T-cell (primary cell): Measurements from ENCODE around the gene SAMD8. TPM values are rescaled to one million over a fixed set of nuclear protein-coding genes. Genes with fewer than 3 reads are reported as not detected.

Source experiments
- ATAC-seq, 4 experiments: fragments of 200-7000 bp in 3 of 4; fragments of 150-1000 bp in 1 of 4; cut with Tn5 transposase; replicated peaks in 1 of 4; 1 replicate in 3 of 4; 2 replicates in 1 of 4; pipeline ENCODE4 v1.10.0; 2021; ENCODE audit warnings: moderate library complexity in 3 of 4, mild to moderate bottlenecking in 2 of 4, moderate number of reproducible peaks in 1 of 4
- CTCF ChIA-PET, 2 donors: fragments of 300-600 bp; sonication (Branson Sonifier 250); formaldehyde crosslinking; loops; one replicate each; lab custom pipeline; 2022; ENCODE audit warnings: antibody characterized with exemption in 2 of 2; lab: Charles Lee
- POLR2A ChIA-PET, 2 donors: fragments of 300-600 bp; sonication (Branson Sonifier 250); formaldehyde crosslinking; loops; one replicate each; lab custom pipeline; 2022; ENCODE audit warnings: antibody characterized with exemption in 2 of 2; lab: Charles Lee
- DNase-seq, 35 experiments: peaks; one replicate each; pipeline versions ENCODE4 v3.0.0 to v3.0.0-alpha.2; 2013 to 2023
- H3K27ac ChIP-seq: one replicate; pipeline ENCODE4 v1.5.1; 2013; ENCODE audit warnings: low read length
- H3K27me3 ChIP-seq, 2 experiments: replicated peaks in 1 of 2; 1 replicate in 1 of 2; 2 replicates in 1 of 2; pipeline versions ENCODE4 v1.6.1 to v1.7.0; 2013; ENCODE audit warnings: low read length in 1 of 2, mixed read lengths in 1 of 2; ENCODE audit not compliant: control insufficient read depth in 2 of 2, insufficient read depth in 2 of 2; ENCODE audit errors: extremely low read depth in 1 of 2
- H3K36me3 ChIP-seq, 2 donors: 1 replicate in 1 of 2; 2 replicates in 1 of 2; pipeline versions ENCODE4 v1.6.1 to v1.7.0; 2013; ENCODE audit warnings: low read length in 1 of 2; ENCODE audit not compliant: control insufficient read depth in 2 of 2, insufficient read depth in 1 of 2; ENCODE audit errors: extremely low read depth in 1 of 2
- H3K4me1 ChIP-seq, 2 experiments: 1 replicate in 1 of 2; 2 replicates in 1 of 2; pipeline versions ENCODE4 v1.6.1 to v1.7.0; 2013; ENCODE audit warnings: low read length in 2 of 2, mixed read lengths in 1 of 2; ENCODE audit not compliant: insufficient read depth in 2 of 2, control insufficient read depth in 1 of 2; ENCODE audit errors: extremely low read depth in 1 of 2
- H3K4me3 ChIP-seq, 2 donors: 1 replicate in 1 of 2; 2 replicates in 1 of 2; pipeline versions ENCODE4 v1.5.1 to v1.7.0; 2013; ENCODE audit warnings: mild to moderate bottlenecking in 2 of 2, low read length in 1 of 2, moderate library complexity in 1 of 2; ENCODE audit not compliant: control insufficient read depth in 1 of 2; ENCODE audit errors: extremely low read depth in 1 of 2
- H3K9me3 ChIP-seq: 2 replicates; pipeline ENCODE4 v1.7.0; 2013
- H3K27ac Mint-ChIP-seq, 2 donors: one replicate each; pipeline ENCODE4 v1.8.0; 2020 to 2021; ENCODE audit warnings: mild to moderate bottlenecking in 2 of 2, mixed read lengths in 2 of 2
- H3K27me3 Mint-ChIP-seq, 2 donors: one replicate each; pipeline ENCODE4 v1.8.0; 2021 to 2022; ENCODE audit warnings: mixed read lengths in 2 of 2
- H3K36me3 Mint-ChIP-seq: one replicate; pipeline ENCODE4 v1.8.0; 2021; ENCODE audit warnings: mixed read lengths
- H3K4me1 Mint-ChIP-seq, 3 donors: one replicate each; pipeline ENCODE4 v1.8.0; 2020 to 2022; ENCODE audit warnings: mixed read lengths in 3 of 3, mild to moderate bottlenecking in 1 of 3
- H3K4me3 Mint-ChIP-seq, 3 donors: one replicate each; pipeline ENCODE4 v1.8.0; 2020 to 2022; ENCODE audit warnings: mild to moderate bottlenecking in 3 of 3, mixed read lengths in 3 of 3, moderate library complexity in 3 of 3
- H3K9me3 Mint-ChIP-seq, 3 donors: one replicate each; pipeline ENCODE4 v1.8.0; 2020 to 2022; ENCODE audit warnings: mixed read lengths in 3 of 3
- WGBS: methylation state at CpG from one replicate; pipeline ENCODE4 v1.1.5; 2013; ENCODE audit warnings: missing lambda C conversion rate; ENCODE audit not compliant: insufficient coverage; 5-methylcytosine and 5-hydroxymethylcytosine counted together
- total RNA-seq, 35 experiments: library from RNA in 6 of 35; stranded (reverse) in 6 of 35; fragments of 120-200 nt in 1 of 35; gene quantifications; one replicate each; pipeline versions ENCODE4 v1.2.1 to v1.2.4 and lab custom pipeline; 2013 to 2026

Gene SAMD8
- total RNA-seq, 5 donors from 2014 or later (not counting 1 experiment from before 2014, with no cell fraction given): 15.6 to 28.1 (median 16.1) TPM

DNA sequence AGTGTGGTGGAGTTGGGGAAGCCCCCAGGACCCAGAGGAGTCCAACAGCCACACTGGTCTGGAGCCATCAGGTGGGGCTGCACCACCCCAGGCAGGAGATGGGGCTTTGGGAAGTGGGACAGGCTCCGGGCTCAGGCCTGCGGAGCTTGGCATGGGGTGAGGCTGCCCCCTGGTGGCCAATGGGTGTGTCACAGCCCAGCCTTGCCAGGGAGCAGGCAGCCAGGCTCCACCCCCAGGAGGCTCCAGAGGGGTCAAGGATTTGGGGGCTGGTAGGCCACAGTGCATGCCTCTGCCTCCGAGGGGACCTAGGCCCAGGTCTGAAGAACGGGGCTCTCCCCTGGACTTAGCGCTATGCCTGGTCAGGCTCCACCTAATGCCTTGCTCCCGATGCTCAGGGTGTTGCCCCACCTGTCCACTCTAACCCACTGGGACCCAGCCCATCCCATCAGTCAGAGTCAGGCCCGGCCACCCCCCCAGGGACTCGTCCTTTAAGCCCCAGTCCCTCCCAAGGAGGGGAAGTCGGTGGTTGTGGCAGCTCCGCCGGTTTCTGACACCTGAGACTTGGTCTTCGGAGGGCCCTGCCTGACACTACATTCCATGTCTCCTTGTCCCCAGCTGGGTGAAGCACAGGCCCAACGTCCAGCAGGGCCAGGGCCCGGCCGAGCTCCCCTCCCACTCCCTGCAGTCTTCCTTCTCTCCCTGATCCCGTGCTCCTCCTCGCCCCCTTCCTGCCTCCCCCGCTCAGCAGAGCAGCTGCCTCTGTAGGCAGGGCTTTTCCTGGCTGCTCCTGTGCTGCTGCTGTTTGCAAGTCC is 11.3 kb upstream of the SAMD8 start:
- Mint-ChIP-seq H3K36me3 (no peaks in the 10 kb centered on the region), H3K27ac (no peak overlapping the region), H3K4me1 (peaks cover 0 to 4% (median 3%) of the 10 kb centered on the region in 3 donors), H3K27me3 (no peaks in the 10 kb centered on the region), H3K9me3 (no peaks in the 10 kb centered on the region), H3K4me3 (no peak overlapping the region)
- ATAC-seq (peak; percentile 88 to 99 (median 91)), DNase-seq (peak; percentile 29 to 88 (median 73))
- H3K4me1 ChIP-seq: peaks cover 0 to 9% of the 10 kb centered on the region in 2 experiments
- POLR2A ChIA-PET: no interaction called here
- no peaks in the 10 kb centered on the region for H3K36me3 ChIP-seq
- H3K27me3 ChIP-seq: peaks cover 0 to 10% of the 10 kb centered on the region in 2 experiments
- no peaks in the 10 kb centered on the region for H3K9me3 ChIP-seq
- 39% methylated on average over 13 of the region's 18 CpGs for WGBS
- no peak overlapping the region for H3K27ac ChIP-seq
- no peak overlapping the region for H3K4me3 ChIP-seq
- CTCF ChIA-PET: interaction anchor here (0.9 to 1.9 kb wide), 4 partner anchors 11 to 857 kb away, joined by 3 to 13 read pairs (median 4); partner anchors contain the start of gene SAMD8 (in 1 of the 2)

DNA sequence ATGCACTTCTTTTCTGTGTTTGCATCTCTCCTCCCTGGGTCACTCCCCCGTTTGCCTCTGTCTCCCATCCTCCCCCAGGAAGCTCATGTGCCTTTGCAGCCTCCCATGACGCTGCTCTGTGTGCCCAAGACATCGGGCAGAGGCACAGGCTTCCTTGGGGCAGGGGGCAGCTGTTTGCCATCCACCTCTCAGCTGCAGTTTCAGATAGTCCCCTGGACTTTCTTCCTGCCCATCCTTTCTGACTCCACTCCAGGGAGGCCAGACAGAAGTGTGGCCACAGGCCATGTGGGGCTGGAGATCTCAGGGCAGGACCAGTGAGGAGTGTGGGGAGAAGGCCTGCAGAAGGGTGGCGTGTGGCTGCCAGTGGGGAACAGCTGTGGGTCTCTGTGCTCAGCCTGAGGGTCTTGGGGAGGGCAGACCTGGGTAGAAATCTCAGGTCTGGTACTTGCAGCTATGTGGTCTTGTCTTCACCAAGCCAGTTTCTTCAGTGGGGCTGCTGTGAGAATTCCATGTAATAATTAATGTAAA is 10.6 kb upstream of the SAMD8 start:
- H3K4me1 Mint-ChIP-seq: peaks cover 0 to 4% (median 3%) of the 10 kb centered on the region in 3 donors
- H3K4me3 Mint-ChIP-seq: no peak overlapping the region
- H3K27ac Mint-ChIP-seq: no peak overlapping the region
- Histone ChIP-seq H3K4me3 (no peak overlapping the region), H3K4me1 (peaks cover 0 to 9% of the 10 kb centered on the region in 2 experiments), H3K27ac (no peak overlapping the region), H3K9me3 (no peaks in the 10 kb centered on the region), H3K27me3 (peaks cover 0 to 10% of the 10 kb centered on the region in 2 experiments), H3K36me3 (no peaks in the 10 kb centered on the region)
- no peaks in the 10 kb centered on the region for H3K9me3 Mint-ChIP-seq
- ATAC-seq: no peak
- POLR2A ChIA-PET: interaction anchor here in 1 of 2 donors (0.7 kb wide), 1 partner anchor 28 kb away, joined by 3 read pairs; no protein-coding TSS in a partner anchor
- WGBS: 74% methylated on average over 4 of the region's 4 CpGs
- DNase-seq: no peak
- no peaks in the 10 kb centered on the region for H3K36me3 Mint-ChIP-seq
- CTCF ChIA-PET: interaction anchor here (0.9 to 1.9 kb wide), 4 partner anchors 10 to 857 kb away, joined by 3 to 13 read pairs (median 4); partner anchors contain the start of gene SAMD8 (in 1 of the 2)
- H3K27me3 Mint-ChIP-seq: no peaks in the 10 kb centered on the region

DNA sequence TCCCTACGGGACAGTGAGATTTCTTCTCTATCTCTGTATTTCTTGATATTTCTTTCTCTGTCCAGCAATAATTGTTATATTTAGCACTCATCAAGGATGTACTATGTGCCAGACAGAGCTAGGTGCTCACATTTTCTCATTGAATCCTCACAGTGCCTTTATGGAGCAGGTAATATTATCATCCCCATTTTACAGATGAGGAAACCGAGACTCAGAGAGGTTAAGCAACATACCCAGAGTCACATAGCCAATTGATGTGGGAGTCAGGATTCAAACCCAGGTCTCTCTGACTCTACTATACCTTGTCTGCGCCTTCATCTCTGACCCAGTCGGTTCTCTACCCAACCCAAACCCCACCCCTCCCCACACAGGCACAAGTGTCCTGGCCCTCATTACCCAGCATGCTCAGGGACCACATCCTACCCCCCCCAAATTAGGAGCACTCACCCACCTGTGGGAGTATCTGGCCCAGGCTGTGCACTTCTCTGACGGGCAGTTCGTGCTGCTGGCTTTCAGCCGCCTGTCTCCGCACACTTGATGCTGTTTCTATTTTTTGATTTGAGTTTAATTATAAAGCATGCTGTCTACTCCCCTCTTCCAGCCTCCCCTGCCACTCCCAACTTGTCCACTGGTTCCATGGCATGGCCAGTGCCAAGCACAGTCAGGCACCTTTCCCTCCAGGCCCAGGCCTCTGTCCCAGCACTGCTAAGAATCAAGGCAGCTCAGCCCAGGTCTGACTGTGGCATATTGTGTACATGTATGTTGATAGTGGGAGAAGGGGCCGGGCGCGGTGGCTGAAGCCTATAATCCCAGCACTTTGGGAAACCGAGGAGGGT is 9.8 kb upstream of the SAMD8 start:
- peaks cover 0 to 10% of the 10 kb centered on the region in 2 experiments for H3K27me3 ChIP-seq
- no peaks in the 10 kb centered on the region for H3K36me3 Mint-ChIP-seq
- DNase-seq (no peak), ATAC-seq (no peak)
- H3K4me3 ChIP-seq: no peak overlapping the region
- no peaks in the 10 kb centered on the region for H3K9me3 ChIP-seq
- 97% methylated on average over 6 of the region's 12 CpGs for WGBS
- ChIA-PET POLR2A (interaction anchor here (0.5 to 0.7 kb wide), 2 partner anchors 27 to 48 kb away, joined by 3 read pairs; no protein-coding TSS in a partner anchor), CTCF (interaction anchor here (0.9 to 1.9 kb wide), 4 partner anchors 10 to 858 kb away, joined by 3 to 13 read pairs (median 4); partner anchors contain the start of gene SAMD8 (in 1 of the 2))
- H3K27ac Mint-ChIP-seq: no peak overlapping the region
- H3K27me3 Mint-ChIP-seq: no peaks in the 10 kb centered on the region
- H3K4me1 Mint-ChIP-seq: peaks cover 0 to 4% (median 3%) of the 10 kb centered on the region in 3 donors
- peaks cover 0 to 9% of the 10 kb centered on the region in 2 experiments for H3K4me1 ChIP-seq
- no peaks in the 10 kb centered on the region for H3K9me3 Mint-ChIP-seq
- no peak overlapping the region for H3K27ac ChIP-seq
- no peak overlapping the region for H3K4me3 Mint-ChIP-seq
- H3K36me3 ChIP-seq: no peaks in the 10 kb centered on the region

DNA sequence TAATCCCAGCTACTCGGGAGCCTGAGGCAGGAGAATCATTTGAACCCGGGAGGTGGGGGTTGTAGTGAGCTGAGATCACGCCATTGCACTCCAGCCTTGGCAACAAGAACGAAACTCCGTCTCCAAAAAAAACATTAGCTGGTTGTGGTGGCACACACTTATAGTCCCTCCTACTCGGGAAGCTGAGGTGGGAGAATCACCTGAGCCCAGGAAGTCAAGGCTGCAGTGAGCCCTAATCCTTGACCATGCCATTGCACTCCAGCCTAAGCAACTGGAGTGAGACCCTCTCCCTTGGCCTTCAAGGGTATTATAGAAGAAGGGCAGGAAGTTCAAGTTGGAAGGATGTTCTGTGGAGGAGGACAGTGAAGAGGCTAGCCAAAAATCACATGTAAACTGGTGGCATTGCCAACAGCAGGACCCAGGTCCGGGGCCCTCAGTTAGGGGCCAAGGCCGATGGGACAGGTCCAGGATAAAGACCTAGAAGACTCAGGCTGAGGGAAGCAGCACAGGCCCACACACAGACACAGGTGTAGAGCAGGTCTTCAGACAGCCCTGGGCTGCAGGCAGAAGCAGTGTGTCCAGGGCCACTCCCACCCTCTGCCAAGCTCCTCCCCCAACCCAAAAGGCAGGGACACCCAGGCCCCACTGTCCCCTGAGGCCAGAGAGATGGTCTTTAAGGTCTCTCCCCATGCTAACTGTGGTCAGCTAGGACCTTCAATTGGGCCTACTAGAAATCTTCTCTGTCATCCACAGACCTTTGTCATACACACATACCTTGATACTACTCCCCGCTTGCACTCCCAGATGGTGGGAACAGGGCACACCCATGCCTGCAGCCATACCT is 8.4 kb upstream of the SAMD8 start:
- no peaks in the 10 kb centered on the region for H3K36me3 Mint-ChIP-seq
- Histone ChIP-seq H3K9me3 (no peaks in the 10 kb centered on the region), H3K27me3 (peaks cover 0 to 10% of the 10 kb centered on the region in 2 experiments), H3K36me3 (no peaks in the 10 kb centered on the region), H3K27ac (no peak overlapping the region), H3K4me1 (peaks cover 0 to 9% of the 10 kb centered on the region in 2 experiments), H3K4me3 (no peak overlapping the region)
- H3K9me3 Mint-ChIP-seq: no peaks in the 10 kb centered on the region
- peaks cover 0 to 4% (median 3%) of the 10 kb centered on the region in 3 donors for H3K4me1 Mint-ChIP-seq
- no peak overlapping the region for H3K27ac Mint-ChIP-seq
- CTCF ChIA-PET: interaction anchor here in 1 of 2 donors (0.6 kb wide), 1 partner anchor 12 kb away, joined by 3 read pairs; no protein-coding TSS in a partner anchor
- no peak for DNase-seq
- H3K4me3 Mint-ChIP-seq: no peak overlapping the region
- POLR2A ChIA-PET: no interaction called here
- no peaks in the 10 kb centered on the region for H3K27me3 Mint-ChIP-seq
- no peak for ATAC-seq
- 88% methylated on average over 6 of the region's 9 CpGs for WGBS

DNA sequence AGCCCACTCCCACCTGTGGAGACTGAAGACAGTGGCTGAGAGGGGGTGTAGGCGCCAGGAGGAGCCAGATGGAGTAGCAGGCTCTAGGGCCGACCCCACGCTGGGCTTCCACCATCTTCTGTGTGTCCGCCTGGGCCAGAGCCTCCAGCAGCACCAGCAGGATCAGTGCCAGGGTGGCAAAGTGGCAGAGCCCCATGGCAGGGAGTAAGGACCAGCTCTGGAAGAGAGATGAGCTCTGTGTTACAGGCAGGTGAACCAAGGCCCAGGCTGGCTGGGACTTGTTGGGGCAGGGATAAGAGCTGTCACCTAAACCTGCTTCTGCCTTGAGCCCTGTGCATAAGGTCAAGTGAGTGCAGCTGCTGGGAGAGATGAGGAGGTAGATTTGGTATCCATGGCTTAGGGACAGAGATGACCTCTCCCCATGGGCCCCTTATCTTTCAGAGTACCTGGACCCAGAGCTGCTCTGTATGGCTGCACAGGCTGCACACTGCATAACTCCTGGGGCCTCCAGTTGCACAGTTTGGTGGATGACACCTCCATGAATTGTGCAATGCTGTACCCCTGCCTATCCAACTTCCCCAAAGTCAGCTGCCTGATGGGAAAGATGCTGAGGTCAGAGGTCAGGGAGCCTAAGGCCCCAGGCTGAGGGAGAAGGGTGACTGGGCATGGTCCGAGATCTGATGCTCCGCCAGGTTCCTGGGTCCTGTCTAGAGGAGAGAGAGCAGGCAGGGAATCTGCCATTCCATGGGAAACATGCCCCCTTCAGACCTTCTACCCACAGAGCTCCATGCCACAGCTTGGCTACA is 7.4 kb upstream of the SAMD8 start:
- no peaks in the 10 kb centered on the region for H3K27me3 Mint-ChIP-seq
- H3K4me1 Mint-ChIP-seq: peaks cover 0 to 4% (median 3%) of the 10 kb centered on the region in 3 donors
- ChIA-PET CTCF (interaction anchor here (0.6 to 1.6 kb wide), 3 partner anchors 11 to 860 kb away, joined by 3 to 6 read pairs (median 3); no protein-coding TSS in a partner anchor), POLR2A (no interaction called here)
- no peaks in the 10 kb centered on the region for H3K36me3 Mint-ChIP-seq
- Histone ChIP-seq H3K4me1 (peaks cover 0 to 9% of the 10 kb centered on the region in 2 experiments), H3K36me3 (no peaks in the 10 kb centered on the region), H3K27ac (no peak overlapping the region), H3K27me3 (peaks cover 0 to 10% of the 10 kb centered on the region in 2 experiments), H3K9me3 (no peaks in the 10 kb centered on the region), H3K4me3 (no peak overlapping the region)
- H3K4me3 Mint-ChIP-seq: no peak overlapping the region
- no peak for ATAC-seq
- WGBS: 100% methylated on average over 3 of the region's 6 CpGs
- no peaks in the 10 kb centered on the region for H3K9me3 Mint-ChIP-seq
- no peak for DNase-seq
- no peak overlapping the region for H3K27ac Mint-ChIP-seq
